Gastroesophageal sphincter (tissue), 3 donors: Measurements from ENCODE around the gene LRRC30.

Source experiments
- POLR2A ChIP-seq, 2 donors: fragments of 450-650 bp; IDR thresholded peaks; one replicate each; pipeline ENCODE4 v1.6.1; 2017; ENCODE audit warnings: antibody characterized with exemption in 2 of 2, mild to moderate bottlenecking in 2 of 2, moderate library complexity in 1 of 2
- TF ChIP-seq, protein P1 (sequence below), 4 experiments: fragments of 200-600 bp in 2 of 4; fragments of 450-650 bp in 2 of 4; sonication (generic) in 1 of 4; IDR thresholded peaks; one replicate each; pipeline ENCODE4 v1.5.1; 2017 to 2019; ENCODE audit warnings: antibody characterized with exemption in 4 of 4, mild to moderate bottlenecking in 2 of 4, moderate library complexity in 2 of 4

DNA sequence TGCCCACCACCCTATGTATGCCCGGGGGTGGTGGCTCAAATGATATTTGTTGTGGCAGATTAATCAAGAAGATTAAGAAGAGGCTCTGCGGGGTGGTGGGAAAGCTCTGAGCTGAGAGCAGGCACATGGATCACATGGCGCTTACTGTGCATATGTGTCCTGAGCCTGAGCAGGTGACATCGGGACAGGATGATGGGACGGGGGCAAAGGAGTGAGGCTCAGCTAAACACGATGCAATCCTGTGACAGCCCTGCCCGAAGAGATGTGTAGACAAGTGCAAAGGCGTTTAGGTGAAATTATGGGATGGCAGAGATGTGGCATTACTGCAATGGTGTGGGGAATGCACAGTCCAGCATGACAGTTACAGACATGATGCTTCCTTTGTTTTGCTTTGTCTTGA is 6.0 kb downstream of the LRRC30 start:
- TF ChIP-seq, protein P1, sequence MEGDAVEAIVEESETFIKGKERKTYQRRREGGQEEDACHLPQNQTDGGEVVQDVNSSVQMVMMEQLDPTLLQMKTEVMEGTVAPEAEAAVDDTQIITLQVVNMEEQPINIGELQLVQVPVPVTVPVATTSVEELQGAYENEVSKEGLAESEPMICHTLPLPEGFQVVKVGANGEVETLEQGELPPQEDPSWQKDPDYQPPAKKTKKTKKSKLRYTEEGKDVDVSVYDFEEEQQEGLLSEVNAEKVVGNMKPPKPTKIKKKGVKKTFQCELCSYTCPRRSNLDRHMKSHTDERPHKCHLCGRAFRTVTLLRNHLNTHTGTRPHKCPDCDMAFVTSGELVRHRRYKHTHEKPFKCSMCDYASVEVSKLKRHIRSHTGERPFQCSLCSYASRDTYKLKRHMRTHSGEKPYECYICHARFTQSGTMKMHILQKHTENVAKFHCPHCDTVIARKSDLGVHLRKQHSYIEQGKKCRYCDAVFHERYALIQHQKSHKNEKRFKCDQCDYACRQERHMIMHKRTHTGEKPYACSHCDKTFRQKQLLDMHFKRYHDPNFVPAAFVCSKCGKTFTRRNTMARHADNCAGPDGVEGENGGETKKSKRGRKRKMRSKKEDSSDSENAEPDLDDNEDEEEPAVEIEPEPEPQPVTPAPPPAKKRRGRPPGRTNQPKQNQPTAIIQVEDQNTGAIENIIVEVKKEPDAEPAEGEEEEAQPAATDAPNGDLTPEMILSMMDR (IDR thresholded peaks at IDR 0.05) = no peak
- TF ChIP-seq POLR2A (IDR thresholded peaks at IDR 0.05) = no peak
